HEK293 (cell line): Measurements from ENCODE around the gene POLR3A.

Source experiments
- CTCF ChIP-seq: fragments of 450-650 bp; formaldehyde crosslinking; IDR thresholded peaks from 2 replicates; pipeline ENCODE4 v1.5.1; 2016; ENCODE audit warnings: missing biosample characterization, missing genetic modification characterization
- IKZF3 ChIP-seq: fragments of 450-650 bp; IDR thresholded peaks from 2 replicates; pipeline ENCODE4 v1.5.0; 2018; ENCODE audit warnings: missing biosample characterization, mild to moderate bottlenecking, missing genetic modification characterization, moderate library complexity
- ZBTB21 ChIP-seq: fragments of 450-650 bp; formaldehyde crosslinking; IDR thresholded peaks from 2 replicates; pipeline ENCODE4 v1.5.1; 2017; ENCODE audit warnings: missing biosample characterization, missing genetic modification characterization

- no peak for TF ChIP-seq CTCF (tag by site-specific recombination)
- no peak for TF ChIP-seq IKZF3 (tag by site-specific recombination)
- TF ChIP-seq ZBTB21 (tag by site-specific recombination) = no peak
These were observed 66.8 kb downstream of the POLR3A start for GRCh38 chr10:77962350-77963146.
